HFF-Myc (cell line): Measurements from ENCODE around the gene FGA.

Experiments used
- DNase-seq: peaks from one replicate; pipeline ENCODE4 v3.0.0-alpha.2; 2011; ENCODE audit warnings: low read depth; ENCODE audit errors: extremely low read depth
- H3K4me3 ChIP-seq: replicated peaks from 2 replicates; pipeline ENCODE4 v1.5.1; 2011; ENCODE audit warnings: low read depth, mild to moderate bottlenecking, control low read depth, low read length
- TF ChIP-seq, protein P1 (sequence below): IDR thresholded peaks from 2 replicates; pipeline ENCODE4 v1.5.1; 2012; ENCODE audit warnings: mild to moderate bottlenecking, low read depth, low read length, control low read depth; ENCODE audit errors: missing control alignments

The FGA gene

DNA sequence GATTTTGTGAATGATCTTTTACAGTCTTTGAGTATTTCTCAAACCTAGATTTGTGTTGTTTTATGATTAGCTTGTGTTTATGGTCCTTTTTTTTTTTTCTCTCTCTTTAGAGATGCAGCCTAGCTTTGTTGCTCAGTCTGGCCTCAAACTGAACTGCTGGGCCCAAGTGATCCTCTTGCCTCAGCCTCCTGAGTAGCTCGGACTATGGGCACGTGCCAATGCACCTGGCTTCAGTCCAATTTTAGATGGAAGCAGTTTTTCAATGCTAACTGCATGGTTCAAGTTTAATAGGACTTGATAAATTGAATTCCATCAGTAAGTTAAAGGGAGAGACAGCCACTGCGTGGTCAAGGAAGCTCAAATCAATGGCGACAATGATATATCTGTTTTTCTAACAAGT, 25.7 kb upstream of the FGA start:
- DNase-seq, result no peak
- TF ChIP-seq, protein P1, sequence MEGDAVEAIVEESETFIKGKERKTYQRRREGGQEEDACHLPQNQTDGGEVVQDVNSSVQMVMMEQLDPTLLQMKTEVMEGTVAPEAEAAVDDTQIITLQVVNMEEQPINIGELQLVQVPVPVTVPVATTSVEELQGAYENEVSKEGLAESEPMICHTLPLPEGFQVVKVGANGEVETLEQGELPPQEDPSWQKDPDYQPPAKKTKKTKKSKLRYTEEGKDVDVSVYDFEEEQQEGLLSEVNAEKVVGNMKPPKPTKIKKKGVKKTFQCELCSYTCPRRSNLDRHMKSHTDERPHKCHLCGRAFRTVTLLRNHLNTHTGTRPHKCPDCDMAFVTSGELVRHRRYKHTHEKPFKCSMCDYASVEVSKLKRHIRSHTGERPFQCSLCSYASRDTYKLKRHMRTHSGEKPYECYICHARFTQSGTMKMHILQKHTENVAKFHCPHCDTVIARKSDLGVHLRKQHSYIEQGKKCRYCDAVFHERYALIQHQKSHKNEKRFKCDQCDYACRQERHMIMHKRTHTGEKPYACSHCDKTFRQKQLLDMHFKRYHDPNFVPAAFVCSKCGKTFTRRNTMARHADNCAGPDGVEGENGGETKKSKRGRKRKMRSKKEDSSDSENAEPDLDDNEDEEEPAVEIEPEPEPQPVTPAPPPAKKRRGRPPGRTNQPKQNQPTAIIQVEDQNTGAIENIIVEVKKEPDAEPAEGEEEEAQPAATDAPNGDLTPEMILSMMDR, result no peak
- H3K4me3 ChIP-seq, result no peak overlapping the region

DNA sequence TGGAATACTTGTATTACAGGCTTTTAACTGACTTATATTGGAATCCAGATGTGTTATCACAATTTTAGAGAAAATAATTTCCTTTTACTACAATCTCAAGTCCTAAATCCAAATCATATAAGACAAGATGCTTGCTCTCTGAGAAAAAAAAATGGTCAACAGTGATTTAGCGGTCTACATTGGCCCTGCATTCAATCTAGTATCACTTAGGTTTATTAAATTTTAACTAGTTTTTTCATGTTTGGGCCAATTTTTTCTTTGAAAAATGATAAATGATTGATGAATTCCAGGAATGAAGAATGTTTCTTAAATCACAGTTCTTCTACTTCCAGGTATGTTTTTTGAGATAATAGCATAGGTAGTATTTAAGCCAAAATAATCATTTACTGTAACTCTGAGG, 24.7 kb upstream of the FGA start:
- TF ChIP-seq, protein P1, result no peak
- DNase-seq, result no peak

GRCh38 chr4:154614306-154614705, 23.8 kb upstream of the FGA start:
- DNase-seq, result no peak
- H3K4me3 ChIP-seq, result no peak overlapping the region
- TF ChIP-seq, protein P1, result no peak

More for the DNA sequence above, 24.7 kb upstream of the FGA start:
- no peak overlapping the region for H3K4me3 ChIP-seq

- TF ChIP-seq, protein P1, result no peak
- DNase-seq, result no peak
- no peak within 1 kb of the TSS for H3K4me3 ChIP-seq
Measured at GRCh38 chr4:154612472-154613414, 22.2 kb upstream of the FGA start, which contains the start of gene FGG. Gene FGG (minus strand): TSS chr4:154612656. CDS start chr4:154612609, 47 bp downstream.

DNA sequence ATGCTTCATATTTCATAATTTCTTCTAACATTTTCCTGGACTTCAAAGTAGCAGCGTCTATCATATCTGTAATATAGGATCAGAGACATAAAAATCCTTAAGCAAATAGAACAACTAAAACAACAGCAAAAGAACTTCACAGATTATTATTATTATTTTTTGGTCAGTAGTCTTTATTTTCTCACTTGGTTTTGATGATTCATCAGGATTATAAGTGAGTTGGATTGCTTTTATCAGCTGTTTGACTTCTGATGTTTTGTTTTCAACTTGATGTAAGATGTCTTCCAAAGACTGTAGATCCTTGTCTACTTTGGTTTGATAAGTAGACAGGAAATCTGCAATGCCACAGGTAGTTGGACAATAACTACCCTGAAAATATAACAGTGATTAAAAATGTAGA, 21.3 kb upstream of the FGA start:
- TF ChIP-seq, protein P1, result no peak
- H3K4me3 ChIP-seq, result no peak overlapping the region
- DNase-seq, result no peak

DNA sequence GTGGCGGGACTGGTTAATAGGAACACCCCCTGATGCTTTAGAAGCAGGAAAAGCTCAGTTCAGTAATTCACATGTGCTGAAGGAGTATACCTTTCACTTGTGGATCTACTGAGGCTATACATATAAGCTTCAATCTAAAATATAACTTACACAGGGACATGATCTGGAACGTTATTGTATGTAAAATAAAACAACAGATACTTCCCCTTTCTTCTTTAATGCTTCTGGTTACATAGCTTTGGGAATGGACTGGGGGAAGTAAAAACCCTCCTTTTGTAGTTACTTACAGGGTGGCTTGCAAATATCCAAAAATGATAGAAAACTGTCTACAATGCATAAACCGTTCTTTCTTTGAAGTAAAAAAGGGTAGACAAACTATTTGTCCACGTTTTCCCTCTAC, 20.0 kb upstream of the FGA start:
- no peak for DNase-seq
- no peak overlapping the region for H3K4me3 ChIP-seq
- TF ChIP-seq, protein P1, result no peak
